Measurements from ENCODE around the gene MBOAT7.
A peak's percentile ranks its signal among the peaks of the same experiment; 100 is the strongest.

The MBOAT7 gene

DNA sequence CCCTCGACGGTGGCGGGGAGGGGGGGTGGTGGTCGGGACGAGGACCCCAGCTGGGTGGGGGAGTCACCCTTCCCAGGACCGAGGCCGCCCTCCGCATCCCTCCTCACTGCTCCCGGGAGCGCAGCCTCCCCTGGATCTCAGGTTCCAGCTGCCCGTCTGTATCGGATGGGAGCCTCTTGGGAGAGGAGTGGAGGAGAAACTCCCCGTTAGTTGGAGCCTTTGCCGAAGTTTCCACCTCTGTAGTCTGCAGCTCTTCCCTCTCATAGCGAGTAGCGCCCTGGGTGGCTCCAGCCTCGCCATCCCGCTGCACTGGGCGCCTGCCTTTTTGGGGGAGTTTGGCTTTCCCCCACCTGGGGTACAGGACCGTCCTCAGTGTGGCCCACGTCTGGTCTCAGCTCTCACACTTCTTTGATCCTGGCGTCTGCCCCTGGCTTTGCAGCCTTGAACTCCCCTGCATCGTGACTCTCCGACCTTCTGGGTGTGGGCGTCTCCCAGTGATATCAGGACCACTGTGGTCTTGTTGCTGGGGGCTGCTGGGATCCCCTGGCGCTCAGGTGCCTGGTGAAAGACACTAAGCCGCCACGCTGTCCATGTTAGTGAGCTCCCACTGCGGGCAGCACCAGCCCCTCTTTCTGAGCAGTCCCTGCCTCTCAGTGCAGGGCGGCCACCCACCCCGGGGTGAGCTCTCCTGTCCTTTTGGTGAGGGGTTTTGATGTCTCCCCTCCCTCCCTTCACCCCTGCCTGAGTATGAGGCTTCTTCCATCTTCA is 50.7 kb downstream of the MBOAT7 start:
- no peak for DNase-seq (ENCODE audit: low read depth)

DNA sequence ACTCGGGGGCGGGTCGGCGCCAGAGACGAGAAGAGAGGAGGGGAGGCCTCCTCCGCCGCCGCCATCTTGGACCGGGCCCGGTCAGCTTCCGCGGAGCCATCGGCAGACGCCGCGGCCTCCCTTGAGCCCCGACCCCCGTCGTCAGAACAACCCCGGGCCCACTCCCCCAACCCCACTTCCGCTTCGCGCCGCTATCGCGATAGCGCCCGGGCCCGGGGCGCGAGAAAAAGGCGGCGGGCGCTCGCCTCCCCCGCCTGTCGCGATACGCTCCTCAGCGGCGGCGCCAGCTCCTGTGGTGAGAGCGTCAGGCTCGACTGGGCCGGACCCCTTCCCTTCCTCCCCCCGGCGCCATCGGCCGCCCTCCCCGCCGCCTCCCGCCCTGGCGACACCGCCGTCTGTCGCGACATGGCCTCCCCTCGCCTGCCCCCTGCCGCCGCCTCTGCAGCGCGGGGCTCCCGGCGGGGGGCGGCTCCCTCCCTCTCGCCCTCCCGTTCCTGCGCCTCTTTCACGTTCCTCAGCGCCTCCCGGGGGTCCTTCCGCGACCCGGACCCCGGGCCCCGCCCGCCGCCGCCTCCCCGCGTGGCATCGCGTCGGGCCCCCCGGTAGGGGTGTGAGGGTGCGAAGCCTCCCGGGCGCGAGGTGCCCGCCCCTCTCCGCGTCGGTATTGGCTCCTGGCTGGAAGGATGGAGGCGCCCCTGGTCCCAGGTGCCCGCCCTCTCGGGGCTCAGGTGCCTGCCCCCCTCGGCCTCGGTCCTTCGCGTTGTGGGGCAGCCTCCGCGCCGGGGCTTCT is 51.5 kb downstream of the MBOAT7 start, which contains the start of gene CNOT3:
TSS of gene CNOT3 (plus strand) at position 64 of the 790 bp plus-strand sequence. CDS start 5,217 bp downstream, outside the sequence.
- DNase-seq (ENCODE audit: low read depth), result no peak

DNA sequence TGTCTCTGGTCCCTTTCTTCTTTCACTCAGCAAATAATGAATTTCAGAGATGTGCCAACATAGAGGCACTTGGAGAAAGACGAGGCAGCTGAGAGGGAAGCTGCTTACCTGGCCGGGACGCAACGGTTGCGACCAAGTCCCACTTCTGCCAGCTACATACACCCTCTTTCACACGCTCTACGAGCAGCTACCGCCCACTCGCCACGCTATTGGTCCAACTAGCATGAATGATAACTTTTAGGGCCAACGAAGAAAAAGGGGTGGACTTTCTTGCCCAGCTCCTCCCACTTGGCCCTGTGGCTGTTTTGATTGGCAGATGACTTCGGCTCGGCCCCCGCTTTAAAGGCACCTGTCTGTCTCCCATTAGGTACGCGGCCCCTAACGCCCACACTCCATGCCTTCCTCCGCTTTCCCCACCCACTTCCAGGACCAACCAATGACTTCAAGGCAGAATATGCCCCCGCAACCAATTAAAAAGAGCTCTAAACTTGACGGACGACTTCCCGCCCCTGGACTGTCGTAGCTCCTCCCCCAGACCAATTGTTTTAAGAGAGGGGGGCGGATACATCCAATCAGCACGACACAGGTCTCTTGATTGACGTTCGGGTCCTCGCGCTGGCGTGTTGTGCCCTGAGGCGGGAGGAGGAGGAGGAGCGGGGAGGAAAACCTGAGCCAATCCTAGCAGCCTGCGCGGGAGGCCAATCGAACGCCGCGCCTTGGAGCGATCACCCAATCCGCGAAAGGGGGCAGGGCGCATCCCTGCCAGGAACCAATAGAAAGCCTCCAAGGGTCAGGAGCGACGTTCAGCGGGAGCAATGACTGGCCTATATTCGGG is 52.3 kb downstream of the MBOAT7 start:
- DNase-seq (ENCODE audit: low read depth), result peak; percentile 97

DNA sequence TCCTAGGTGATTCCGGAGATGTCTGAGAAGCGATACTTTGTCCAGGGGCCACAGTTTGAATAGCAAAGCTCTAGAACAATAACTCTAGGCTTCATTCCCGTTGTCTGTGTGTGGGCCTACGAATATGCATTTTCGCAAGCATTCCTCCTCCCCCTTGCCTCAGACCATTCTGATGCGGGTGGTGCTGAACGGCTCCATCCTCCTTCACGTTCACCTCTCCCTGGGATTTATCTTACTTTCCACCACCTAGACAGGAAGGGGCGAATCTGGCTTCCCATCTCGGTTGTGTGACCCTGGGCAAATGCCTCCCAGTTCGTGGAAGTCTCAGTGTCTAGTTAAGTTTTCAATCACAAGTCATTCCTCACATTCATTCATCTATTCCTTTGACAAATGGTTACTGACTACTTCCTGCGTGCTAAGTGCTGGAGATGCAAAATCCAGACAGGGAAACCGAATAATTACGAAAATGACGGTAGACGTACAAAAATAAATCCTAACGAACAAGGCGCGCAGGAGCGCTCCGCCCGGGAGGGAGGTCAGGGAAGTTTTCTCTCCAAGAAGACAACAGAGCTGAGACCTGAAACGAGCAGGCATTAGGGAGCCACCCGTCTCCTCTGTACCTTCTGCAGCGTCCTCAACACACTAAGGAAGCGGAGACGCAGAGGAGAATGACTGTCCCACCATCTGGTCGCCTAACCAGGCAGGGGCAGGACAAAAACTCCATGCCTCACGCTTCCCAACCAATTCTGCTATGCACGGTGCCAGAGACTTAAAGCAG is 53.1 kb downstream of the MBOAT7 start:
- no peak for DNase-seq (ENCODE audit: low read depth)

DNA sequence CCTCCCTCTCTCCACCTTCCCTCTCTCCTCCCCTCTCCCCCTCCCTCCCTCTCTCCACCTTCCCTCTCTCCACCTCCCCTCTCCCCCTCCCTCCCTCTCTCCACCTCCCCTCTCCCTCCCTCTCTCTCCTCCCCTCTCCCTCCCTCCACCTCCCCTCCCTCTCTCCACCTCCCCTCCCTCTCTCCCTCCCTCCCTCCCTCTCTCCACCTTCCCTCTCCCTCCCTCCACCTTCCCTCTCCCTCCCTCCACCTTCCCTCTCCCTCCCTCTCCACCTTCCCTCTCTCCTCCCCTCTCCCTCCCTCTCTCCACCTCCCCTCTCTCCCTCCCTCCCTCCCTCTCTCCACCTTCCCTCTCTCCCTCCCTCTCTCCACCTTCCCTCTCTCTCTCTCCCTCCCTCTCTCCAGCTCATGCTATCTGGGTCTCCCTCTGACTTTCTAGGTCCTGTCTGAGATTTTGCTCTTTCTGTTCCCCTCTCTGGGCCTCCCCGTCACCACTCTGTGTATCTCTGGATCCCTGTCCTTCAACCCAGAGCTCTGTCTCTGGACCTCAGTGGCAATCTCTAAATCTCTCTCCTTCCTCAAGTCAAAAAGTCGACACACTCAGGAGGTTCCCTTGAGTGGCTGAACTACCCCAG is 55.3 kb downstream of the MBOAT7 start:
- no peak for DNase-seq (ENCODE audit: low read depth)

DNA sequence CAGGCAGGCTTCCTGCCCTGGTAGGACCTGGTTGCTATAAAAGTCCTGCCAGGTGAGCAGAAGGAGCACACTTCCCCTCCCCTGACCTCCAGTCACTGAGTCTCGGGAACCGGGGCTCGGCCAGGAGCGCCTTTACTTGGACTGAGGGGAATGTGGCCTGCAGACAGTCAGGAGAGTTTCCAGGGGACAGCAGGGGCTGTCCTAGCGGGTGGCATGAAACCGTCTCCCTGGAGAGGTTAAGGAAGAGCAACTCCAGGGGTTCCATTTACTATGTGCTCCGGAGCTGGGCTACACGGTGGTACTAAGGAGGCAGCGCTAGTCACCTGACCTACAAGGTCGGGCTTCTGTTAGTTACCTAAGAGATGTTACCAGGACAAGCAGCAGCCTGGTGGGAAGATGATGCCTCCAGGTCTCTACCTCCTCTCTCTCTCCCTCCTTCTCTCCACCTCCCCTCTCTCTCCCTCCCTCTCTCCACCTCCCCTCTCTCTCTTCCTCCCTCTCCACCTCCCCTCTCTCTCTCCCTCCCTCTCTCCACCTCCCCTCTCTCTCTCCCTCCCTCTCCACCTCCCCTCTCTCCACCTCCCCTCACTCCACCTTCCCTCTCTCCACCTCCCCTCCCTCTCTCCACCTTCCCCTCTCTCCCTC is 55.9 kb downstream of the MBOAT7 start:
- no peak for DNase-seq (ENCODE audit: low read depth)

DNA sequence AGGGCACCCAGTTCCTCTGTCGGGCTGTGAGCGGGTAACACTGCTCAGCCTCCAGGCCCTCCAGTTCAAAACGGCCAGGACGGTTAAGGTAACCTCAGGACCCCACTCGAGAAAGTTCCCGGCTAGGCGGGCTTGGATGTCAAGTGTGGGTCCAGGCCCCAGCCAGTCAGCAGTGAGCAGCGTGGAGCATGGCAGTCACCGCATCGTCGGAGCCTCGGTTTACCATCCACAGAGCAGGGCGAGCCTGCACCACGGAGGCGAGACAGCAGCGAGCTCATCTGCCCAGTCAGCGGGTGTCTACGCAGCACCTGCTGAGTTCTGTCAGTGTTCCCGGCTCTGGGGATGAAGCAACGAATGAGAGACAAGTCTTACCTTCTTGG is 59.8 kb downstream of the MBOAT7 start:
- DNase-seq (ENCODE audit: low read depth), result no peak

DNA sequence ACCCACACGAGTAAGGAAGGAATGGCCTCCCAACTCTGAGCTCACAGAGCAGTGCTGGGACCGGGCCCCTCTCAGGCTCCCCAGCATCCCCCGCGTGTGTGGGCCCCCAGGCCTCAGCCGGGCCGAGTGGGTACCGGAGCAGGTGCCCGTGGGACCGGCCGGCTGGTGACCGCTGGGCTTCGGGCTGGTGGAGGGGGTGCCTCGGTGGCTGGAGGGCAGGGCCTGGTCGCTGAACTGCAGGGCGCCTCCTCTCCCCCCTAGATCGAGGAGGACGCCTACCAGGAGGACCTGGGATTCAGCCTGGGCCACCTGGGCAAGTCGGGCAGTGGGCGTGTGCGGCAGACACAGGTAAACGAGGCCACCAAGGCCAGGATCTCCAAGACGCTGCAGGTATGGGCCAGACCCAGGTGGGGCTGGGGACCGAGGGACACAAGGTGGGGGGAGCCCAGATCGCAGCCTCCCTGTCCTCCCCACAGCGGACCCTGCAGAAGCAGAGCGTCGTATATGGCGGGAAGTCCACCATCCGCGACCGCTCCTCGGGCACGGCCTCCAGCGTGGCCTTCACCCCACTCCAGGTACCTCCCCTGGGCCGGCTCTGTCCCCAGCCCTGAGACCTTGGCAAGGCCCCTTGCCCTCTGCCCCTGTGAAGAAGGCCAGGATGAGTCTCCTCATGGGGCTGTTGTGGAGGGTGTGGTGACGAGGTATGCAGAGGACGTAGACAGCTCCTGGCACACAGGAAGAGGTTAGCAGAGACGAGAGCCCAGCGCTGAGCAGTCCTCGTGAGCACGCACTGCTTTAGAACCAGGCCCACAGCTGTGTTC is 60.4 kb downstream of the MBOAT7 start:
- DNase-seq (ENCODE audit: low read depth), result no peak

DNA sequence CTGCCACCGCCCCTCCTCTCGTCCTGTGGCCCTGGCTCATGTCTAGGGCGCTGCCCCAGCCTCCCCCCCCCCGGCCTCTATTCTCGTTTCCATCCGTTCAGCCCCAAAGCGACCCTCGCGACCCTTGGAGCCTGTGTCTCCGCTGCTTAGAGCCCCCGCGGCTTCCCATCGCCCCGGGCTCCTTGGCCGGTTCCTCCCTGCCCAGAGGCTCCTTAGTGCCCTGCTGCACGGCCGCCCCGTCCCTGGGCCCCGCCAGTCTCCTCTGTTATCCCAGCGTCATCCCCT is 61.0 kb downstream of the MBOAT7 start:
- DNase-seq (ENCODE audit: low read depth), result no peak

DNA sequence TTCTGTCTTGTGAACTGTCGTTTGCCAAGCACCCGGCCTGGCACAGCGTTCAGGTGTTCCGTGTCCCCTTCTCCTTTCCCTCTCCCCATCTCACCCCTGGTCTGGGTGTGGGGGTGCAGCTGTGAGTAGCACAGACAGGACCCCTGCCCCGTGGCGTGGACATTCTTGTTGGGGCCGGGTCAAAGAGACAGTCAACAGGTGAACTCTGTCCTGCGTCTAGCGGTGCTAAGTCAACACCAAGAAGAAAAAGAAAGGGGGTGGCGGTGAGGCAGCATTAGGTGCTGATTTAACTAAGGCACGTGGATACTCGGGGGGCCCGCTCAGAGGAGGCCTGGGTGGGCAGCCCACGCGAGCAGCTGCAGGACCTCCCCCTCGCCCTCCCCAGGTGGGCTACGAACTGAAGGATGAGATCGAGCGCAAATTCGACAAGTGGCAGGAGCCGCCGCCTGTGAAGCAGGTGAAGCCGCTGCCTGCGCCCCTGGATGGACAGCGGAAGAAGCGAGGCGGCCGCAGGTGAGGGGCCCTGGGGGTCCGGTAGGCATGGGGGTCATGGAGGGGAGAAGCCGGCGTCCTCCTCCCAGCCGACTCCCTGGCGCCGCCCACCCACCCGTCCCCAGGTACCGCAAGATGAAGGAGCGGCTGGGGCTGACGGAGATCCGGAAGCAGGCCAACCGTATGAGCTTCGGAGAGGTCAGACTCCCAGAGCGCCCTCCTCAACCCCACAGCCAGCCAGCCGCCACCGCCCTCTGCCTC is 61.5 kb downstream of the MBOAT7 start:
- DNase-seq (ENCODE audit: low read depth), result no peak

DNA sequence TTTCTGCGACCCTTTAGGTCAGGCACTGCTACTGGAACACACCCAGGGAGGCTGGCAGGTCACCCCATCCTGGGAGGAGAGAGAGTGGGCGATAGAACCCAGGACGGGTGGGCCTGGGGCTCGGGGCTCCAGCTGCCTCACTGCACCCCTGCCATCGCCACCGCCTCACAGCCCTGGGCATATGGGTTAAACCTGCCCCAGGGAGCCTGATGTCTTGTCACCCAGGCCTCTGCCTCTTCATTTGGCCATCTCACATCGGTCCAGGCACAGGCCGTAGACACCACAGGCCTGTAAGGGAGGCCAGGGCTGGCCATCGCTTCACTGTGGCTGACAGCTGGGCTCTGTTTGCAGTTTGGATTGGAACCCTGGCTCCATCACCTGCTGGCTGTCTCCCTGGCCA is 63.7 kb downstream of the MBOAT7 start:
- DNase-seq (ENCODE audit: low read depth), result no peak

DNA sequence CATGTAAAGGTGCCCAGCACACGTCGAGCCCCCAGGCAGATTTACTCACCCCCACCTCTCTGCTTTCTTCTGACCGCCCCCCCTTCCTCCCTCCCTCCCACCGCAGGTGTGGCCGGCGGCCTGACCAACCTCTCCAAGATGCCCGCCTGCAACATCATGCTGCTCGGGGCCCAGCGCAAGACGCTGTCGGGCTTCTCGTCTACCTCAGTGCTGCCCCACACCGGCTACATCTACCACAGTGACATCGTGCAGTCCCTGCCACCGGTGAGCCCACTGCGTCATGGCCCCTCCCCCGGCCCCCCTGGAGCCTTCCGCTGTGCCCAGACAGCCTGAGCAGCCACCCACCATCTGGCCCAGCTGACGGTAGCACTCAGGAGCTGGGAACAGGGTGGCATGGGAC is 65.0 kb downstream of the MBOAT7 start:
- no peak for DNase-seq (ENCODE audit: low read depth)

DNA sequence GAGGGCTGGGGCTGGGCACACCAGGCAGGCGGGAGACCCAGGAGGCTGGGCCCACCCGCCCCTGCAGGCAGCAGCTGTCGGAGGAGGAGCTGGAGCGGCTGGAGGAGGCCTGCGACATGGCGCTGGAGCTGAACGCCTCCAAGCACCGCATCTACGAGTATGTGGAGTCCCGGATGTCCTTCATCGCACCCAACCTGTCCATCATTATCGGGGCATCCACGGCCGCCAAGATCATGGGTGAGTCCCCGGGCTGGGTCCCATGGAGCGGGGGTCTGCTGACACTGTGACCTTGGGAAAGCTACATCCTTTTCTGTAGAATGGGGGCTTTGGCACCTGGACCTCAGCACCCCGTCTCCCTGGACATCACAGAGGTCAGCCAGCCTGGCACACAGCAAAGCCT is 65.7 kb downstream of the MBOAT7 start:
- no peak for DNase-seq (ENCODE audit: low read depth)
